ENCODE data around the gene VSIG10L.

VSIG10L gene

DNA sequence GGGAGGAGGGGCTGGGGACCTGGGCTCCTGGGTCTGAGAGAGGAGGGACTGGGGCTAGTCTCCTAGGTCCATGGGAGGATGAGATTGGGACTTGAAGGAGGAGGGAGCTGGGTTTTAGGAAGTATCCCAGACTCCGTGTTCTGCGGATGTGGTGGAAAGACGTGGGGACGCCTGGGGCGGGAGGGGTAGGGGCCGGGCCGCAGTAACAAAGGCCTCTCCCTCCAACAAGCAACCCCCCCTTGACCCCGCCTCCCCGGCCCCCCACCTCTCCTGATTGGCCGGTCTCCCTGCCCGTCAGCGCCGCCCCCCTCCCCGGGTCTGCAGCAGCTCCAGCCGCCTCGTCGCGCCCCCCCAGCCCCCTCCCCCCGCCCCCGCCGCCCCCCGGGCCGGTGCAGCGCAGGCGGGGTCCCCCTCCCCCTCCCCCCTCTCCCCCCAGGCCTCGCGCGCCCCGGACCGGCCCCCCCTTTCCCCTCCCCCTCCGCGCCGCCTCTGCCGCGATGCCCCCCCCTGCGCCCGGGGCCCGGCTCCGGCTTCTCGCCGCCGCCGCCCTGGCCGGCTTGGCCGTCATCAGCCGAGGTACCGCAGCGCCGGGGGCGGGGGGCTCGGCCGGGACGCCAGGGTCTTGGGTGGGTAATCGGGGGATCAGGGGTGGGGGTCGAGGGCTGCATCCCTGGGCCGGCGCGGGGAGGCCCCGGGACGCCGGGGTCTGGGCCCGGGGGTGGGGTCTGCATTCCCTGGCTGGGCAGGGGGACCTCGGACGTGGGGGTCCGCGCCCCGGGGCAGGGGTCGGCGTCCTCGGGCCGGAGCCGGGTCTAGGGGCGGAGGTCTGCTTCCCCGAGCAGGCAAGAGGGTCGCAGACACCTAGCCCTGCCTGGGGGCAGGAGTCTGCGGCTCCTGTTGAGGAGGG lies 30.3 kb downstream of the VSIG10L start, which contains the start of gene IGLON5:
Gene IGLON5, plus strand, starts transcription at position 294 of the 907 bp plus-strand sequence. Its CDS starts 204 bp downstream, at position 498.
- DNase-seq = peak; percentile 11

DNA sequence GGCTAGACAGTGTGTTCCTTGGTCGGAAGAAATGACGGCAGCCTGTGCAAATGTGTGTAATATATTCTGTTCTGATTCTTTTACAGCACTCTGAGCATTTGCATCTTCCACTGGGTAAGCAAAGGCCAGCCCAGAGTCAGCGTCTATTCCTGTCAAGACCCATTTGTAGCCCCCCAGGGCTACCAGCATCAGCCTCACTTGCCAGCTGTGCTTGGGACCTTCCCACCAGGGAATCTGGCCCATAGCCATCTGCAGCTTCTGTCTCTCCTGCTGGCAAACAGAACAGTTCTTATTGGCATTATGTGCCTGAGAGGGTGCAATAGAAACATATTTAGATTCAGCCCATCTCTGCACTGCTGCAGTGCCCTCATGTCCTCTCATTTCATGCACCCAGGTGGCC lies 36.5 kb downstream of the VSIG10L start:
- DNase-seq = no peak

DNA sequence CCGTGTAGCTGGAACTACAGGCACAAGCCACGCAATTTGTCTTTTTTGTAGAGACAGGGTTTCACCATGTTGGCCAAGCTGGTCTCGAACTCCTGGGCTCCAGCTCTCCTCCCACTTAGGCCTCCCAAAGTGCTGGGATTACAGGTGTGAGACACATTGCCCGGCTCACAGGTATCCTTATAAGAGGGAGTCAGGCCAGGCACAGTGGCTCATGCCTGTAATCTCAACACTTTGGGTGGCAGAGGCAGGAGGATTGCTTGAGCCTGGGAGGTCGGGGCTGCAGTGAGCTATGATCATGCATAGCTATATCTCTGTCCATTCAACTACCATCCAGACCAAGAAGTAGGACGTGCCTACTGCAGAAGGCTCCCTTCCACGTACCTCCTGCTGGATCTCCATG lies 40.7 kb downstream of the VSIG10L start:
- DNase-seq = no peak

DNA sequence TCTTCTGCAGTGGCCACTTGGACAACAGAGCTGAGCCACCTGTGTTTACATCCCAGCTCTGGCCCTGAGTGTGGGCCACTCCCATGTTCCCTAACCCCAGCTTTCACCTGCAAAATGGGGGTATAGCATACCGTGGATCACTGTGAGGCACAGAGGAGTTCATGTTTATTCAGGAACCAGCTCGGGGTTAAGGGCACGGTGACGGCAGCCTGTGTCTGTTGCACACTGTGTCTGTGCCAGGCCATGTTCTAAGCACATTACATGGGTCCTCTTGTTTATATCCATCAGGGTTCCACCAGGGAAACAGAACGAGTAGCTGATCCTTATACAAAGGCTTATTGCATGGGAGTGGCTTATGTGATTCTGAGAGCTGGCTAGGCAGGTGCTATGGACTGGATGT lies 44.5 kb downstream of the VSIG10L start:
- DNase-seq = no peak

DNA sequence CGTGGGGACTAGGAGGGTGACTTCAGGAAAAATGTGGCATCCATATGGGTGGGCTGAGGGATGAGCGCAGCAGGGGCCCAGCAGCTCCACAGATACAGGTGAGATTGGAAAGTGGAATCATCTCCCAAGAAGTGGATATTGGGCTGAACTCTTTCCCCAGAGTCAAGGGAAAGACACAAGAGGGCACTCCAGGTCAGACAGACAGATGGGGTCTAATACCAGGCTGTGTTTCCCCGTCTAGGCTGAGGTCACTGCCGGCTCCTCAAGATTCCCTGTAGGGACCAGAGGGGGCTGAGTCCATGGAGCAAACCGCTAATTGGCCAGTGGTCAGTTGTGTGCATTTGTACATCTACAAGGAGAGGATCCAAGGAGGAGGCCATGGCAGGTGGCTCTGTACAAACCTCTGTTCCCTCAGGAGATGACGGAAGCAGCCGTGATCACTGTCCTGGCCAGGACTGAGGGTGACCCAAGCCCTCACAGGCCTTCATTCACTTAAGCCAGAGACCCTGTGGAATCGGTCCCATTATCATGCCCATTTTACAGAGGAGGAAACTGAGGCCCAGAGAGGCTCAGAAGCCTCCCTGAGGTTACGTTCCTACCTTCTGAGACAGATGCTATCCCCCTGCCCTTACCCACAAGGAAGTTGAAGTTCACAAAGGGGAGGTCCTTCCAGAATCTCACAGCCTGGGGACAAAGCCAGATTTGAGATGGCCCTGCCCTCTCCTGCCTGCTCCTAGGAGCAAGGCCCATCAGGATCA lies 45.4 kb downstream of the VSIG10L start:
- peak; percentile 32 for DNase-seq

DNA sequence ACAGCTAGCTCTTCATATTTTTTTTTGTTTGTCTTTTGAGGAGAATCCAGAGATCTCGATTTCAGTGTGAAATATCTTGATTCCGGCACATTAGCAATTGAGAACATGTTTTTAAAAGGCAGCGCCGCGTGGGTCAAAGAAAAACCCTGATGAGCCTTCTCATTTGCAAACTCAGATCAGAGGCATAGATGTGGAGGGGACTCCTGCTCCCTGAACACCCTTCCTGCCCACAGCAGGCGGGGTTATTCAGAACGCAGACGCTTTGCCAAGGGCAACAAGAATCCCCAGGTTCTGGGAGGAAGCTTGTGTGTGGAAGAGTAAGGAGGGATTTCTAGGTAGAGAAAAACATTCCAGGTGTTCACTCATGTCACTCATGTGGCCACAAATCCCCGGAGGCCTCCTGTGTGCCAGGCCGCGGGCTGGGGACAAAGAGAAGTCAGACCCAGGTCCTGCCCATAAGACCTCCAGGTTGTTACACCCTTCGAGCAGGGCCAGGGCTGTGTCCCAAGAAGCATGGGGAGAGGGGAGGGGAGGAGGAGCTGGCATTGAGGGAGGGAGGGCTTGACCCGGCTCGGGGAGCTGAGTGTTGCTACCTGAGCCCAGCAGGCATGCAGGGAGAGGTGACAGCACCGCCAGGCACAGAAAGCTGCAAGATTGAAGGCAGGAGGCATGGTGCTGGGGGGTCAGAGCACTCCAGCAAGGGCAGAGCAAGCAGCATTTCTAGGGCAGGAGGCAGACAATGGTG lies 46.4 kb downstream of the VSIG10L start:
- no peak for DNase-seq

DNA sequence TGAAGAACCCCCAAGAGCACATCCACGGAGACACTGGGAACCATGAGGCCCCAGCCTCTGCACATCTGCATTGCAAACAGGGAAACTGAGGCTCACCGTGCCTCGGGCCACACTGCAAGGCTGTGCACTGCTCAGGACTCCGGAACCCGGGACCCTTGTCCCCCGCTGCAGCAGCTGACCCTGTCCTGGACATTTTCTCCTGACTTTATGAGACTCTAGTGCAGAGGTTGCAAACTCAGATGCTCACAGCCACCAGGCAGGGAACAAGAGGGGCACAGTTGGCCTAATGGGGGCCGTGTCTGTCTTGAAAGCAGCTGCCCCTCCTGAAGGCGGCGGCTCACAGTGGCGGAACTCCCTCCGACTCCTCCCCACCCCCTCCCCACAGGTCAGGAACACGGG lies 47.0 kb downstream of the VSIG10L start:
- no peak for DNase-seq

DNA sequence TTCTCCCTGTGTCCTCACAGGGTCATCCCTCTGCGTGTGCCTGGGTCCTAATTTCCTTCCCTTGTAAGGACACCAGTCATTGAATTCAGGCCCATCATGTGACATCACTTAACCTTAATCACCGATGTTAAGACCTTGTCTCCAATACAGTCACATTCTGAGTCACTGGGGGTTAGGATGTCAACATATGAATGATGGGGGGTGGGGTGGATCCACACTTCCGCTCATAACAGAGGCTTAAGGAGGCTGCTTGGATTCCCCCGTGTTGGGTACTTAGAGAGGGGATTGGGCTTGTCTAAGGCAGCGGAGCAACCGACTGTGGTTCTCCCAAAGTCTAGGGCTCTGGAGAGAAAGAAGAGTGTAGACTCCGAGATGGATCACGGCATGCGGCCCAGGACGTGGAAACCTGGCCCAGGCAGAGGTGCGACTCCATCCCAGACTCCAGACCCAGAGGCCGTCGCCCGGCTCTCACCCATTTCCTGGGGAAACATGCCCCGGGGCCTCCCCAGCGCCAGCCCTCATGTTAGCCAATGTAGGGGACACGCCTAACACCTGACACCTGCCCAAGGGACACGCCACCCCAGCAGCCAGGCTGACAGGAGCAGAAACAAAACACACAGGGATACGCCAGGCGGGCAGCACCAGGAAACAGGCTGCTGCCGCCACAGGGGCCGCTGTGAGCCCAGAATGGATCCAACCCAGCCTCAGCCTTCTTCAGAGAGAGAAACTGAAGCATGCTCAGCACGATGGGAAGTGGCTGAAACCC lies 47.5 kb downstream of the VSIG10L start:
- peak; percentile 13 for DNase-seq

DNA sequence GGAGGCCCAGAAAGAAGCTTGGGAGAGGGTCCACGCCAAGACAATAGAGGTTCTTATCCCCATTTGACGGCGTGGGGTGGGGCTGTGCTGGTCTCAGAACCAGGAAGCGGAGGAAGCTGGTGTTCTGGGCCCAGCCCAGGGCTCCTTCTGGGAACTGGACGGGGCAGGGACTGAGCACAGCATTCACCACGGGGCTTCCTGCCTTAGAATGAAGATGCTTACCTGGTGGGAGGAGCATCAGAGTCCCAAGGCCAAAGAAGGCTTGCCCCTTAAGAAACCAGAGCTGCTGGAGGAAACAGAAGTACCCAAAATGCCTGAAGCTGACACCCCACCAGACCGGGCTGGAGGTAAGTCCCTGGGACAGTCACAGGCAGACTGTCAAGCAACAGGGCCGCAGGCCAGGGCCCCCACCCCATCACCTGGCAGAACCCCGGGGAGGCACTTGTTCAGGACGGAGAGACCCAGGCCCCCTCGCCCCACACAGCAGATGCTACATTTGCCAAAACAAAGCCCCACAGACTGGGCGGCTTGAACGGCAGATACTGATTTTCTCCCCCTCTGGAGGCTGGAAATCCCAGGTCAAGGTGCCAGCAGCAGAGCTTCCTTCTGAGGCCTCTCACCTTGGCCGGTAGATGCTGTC lies 48.2 kb downstream of the VSIG10L start:
- DNase-seq = no peak

DNA sequence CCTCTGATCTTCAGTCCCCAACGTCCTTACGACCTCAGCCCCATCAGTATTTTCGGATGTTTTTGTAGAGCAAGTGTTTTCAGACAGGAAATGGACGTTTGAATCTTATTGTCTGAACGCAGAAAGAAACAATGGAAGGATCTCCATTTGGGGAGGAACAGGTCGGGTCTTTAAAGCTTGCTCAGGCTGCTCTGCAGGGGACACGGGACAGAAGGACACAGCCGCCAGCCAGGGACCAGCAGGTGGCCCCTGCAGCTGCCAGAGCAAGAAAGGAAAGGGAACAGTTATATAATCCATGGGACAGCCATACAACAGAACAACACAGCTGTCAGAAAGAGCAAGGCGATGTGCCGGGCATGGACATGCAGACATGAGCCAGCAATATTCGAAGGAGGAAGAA lies 49.0 kb downstream of the VSIG10L start:
- no peak for DNase-seq

DNA sequence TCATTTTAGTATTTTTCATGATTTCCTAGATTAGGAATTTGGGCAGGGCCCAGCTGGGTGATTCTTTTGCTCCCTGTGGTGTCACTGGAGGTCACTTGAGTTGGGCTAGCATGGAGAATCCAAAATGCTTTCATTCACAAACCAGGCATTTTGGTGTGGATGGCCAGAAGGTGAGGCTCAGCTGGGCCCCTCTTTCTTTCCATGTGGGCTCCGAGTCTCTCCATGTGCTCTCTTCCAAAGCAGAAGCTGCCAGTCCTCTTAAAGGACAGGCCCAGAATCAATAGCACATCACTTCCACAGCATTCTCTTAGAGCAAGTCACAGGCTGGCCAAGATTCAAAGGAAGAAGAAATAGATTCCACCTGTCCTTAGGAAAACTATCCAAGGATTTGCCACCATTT lies 52.3 kb downstream of the VSIG10L start:
- no peak for DNase-seq

DNA sequence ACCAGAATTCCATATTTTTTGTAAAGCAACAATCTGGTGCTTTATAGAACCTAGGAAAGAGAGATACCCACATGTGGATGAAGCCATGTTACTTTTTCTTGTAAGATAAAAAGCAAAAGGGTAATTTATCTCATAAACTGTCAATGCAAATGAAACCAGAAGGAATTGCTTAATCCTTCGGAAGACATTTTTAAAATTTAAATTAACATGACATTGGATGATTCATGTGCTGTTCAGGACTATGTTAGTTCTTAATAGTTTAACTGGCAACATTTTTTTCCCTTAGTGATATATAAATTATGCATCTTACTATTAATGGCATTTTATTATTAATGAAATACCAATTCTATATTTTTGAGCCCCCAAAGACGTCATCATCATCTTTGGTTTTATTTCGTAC lies 56.3 kb downstream of the VSIG10L start:
- DNase-seq = no peak

DNA sequence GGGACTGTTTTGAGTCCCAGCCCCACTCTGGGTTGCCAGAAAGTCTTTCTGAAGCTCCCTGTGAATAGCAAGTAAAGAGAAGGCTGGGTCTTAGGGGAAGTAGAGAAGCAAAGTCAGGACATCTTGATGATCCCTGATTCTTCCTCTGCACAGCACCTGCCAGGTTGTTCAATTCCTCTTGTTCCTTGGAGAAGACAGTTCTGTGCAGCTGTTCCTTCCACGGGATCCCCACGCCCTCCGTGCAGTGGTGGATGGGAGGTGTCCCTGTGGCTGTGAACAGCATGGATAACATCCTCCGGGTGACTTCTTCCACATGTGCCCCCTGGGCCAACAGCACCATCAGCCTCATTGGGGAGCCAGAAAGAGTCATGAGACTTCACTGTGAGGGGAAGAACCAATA lies 59.6 kb downstream of the VSIG10L start:
- no peak for DNase-seq
